Calu3 (cell line): ENCODE results near the gene UCKL1. TPM values are rescaled to one million over a fixed set of nuclear protein-coding genes. Genes with fewer than 3 reads are reported as not detected.
"Not testable (repeated sequence)": the region's sequence is repeated elsewhere in the genome, so short reads cannot be mapped to it uniquely, and the experiment has no call there.

Source experiments
- BruUV-seq: library from RNA; stranded (reverse); fragments of 400-500 nt; replicated peaks from 2 replicates; lab custom pipeline; 2021; lab: Mats Ljungman, UMichigan
- CTCF ChIA-PET: fragments of 300-600 bp; sonication (Branson Sonifier 250); formaldehyde crosslinking; loops from one replicate; lab custom pipeline; 2022; ENCODE audit warnings: antibody characterized with exemption; lab: Charles Lee
- DNase-seq: peaks from one replicate; pipeline ENCODE4 v3.0.0; 2022
- H3K27ac Mint-ChIP-seq: one replicate; pipeline ENCODE4 v1.8.0; 2022; ENCODE audit warnings: mixed read lengths; ENCODE audit not compliant: unreplicated experiment
- H3K27me3 Mint-ChIP-seq: one replicate; pipeline ENCODE4 v1.8.0; 2022; ENCODE audit warnings: mixed read lengths; ENCODE audit not compliant: unreplicated experiment
- H3K36me3 Mint-ChIP-seq: one replicate; pipeline ENCODE4 v1.8.0; 2022; ENCODE audit warnings: mild to moderate bottlenecking, moderate library complexity, mixed read lengths; ENCODE audit not compliant: insufficient read depth, unreplicated experiment
- H3K4me1 Mint-ChIP-seq: one replicate; pipeline ENCODE4 v1.8.0; 2022; ENCODE audit warnings: mild to moderate bottlenecking, low read depth, mixed read lengths; ENCODE audit not compliant: unreplicated experiment
- H3K4me3 Mint-ChIP-seq: one replicate; pipeline ENCODE4 v1.8.0; 2022; ENCODE audit warnings: mild to moderate bottlenecking, low read depth, moderate library complexity, mixed read lengths; ENCODE audit not compliant: unreplicated experiment
- H3K9me3 Mint-ChIP-seq: one replicate; pipeline ENCODE4 v1.8.0; 2022; ENCODE audit warnings: low read depth, mixed read lengths; ENCODE audit not compliant: unreplicated experiment
- CTCF ChIP-seq: fragments of 200-600 bp; IDR thresholded peaks from one replicate; pipeline ENCODE4 v1.8.0; 2022; ENCODE audit warnings: antibody characterized with exemption; ENCODE audit not compliant: unreplicated experiment
- intact Hi-C: fragments of 100-400 bp; cut with micrococcal nuclease; formaldehyde crosslinking; loops from one replicate; pipeline ENCODE4 v1.10.0; 2022; ENCODE audit not compliant: unreplicated experiment
- total RNA-seq: library from RNA; stranded (reverse); gene quantifications from 2 replicates; pipeline ENCODE4 v1.2.3, GENCODE V29; 2022

The UCKL1 gene
- total RNA-seq, 1 experiment from 2014 or later, result 85.1 TPM

GRCh38 chr20:63963784-63964301 is 7.6 kb upstream of the UCKL1 start:
- CTCF ChIA-PET, result no interaction called here
- DNase-seq, result no peak
- intact Hi-C loops, result no loop called here
- no peak for TF ChIP-seq CTCF
- Mint-ChIP-seq H3K36me3 (peaks cover 54% of the 10 kb centered on the region), H3K9me3 (no peaks in the 10 kb centered on the region), H3K27ac (no peak overlapping the region), H3K27me3 (no peaks in the 10 kb centered on the region), H3K4me1 (peaks cover 8% of the 10 kb centered on the region), H3K4me3 (no peak overlapping the region)
- no TSS peak for BruUV-seq

GRCh38 chr20:63963348-63963741 is 7.1 kb upstream of the UCKL1 start:
- Mint-ChIP-seq H3K27ac (no peak overlapping the region), H3K27me3 (no peaks in the 10 kb centered on the region), H3K36me3 (peaks cover 54% of the 10 kb centered on the region), H3K4me1 (peaks cover 3% of the 10 kb centered on the region), H3K9me3 (no peaks in the 10 kb centered on the region), H3K4me3 (no peak overlapping the region)
- TF ChIP-seq CTCF, result no peak
- no peak for DNase-seq
- BruUV-seq, result no TSS peak
- CTCF ChIA-PET, result no interaction called here
- intact Hi-C loops, result no loop called here

- CTCF ChIA-PET, result no interaction called here
- intact Hi-C loops, result no loop called here
- H3K4me3 Mint-ChIP-seq, result no peak overlapping the region
- no peaks in the 10 kb centered on the region for H3K4me1 Mint-ChIP-seq
- H3K27ac Mint-ChIP-seq, result no peak overlapping the region
- no peaks in the 10 kb centered on the region for H3K9me3 Mint-ChIP-seq
- no TSS peak for BruUV-seq
- peaks cover 58% of the 10 kb centered on the region for H3K36me3 Mint-ChIP-seq
- no peak for TF ChIP-seq CTCF
- no peaks in the 10 kb centered on the region for H3K27me3 Mint-ChIP-seq
- DNase-seq, result no peak
Measured at GRCh38 chr20:63962426-63963347, 6.5 kb upstream of the UCKL1 start.

GRCh38 chr20:63961664-63962425 is 5.6 kb upstream of the UCKL1 start:
- TF ChIP-seq CTCF, result no peak
- CTCF ChIA-PET, result no interaction called here
- H3K36me3 Mint-ChIP-seq, result peaks cover 66% of the 10 kb centered on the region
- no peaks in the 10 kb centered on the region for H3K4me1 Mint-ChIP-seq
- no peak overlapping the region for H3K27ac Mint-ChIP-seq
- H3K27me3 Mint-ChIP-seq, result no peaks in the 10 kb centered on the region
- H3K4me3 Mint-ChIP-seq, result no peak overlapping the region
- DNase-seq, result no peak
- no TSS peak for BruUV-seq
- H3K9me3 Mint-ChIP-seq, result no peaks in the 10 kb centered on the region
- intact Hi-C loops, result no loop called here

- intact Hi-C loops, H3K4me1 Mint-ChIP-seq, H3K27me3 Mint-ChIP-seq, DNase-seq, BruUV-seq, H3K9me3 Mint-ChIP-seq, H3K27ac Mint-ChIP-seq, H3K4me3 Mint-ChIP-seq, CTCF ChIA-PET: not testable (repeated sequence)
- peaks cover 72% of the 10 kb centered on the region for H3K36me3 Mint-ChIP-seq
Measured at GRCh38 chr20:63960654-63961621, 4.7 kb upstream of the UCKL1 start.
